Endothelial cell of umbilical vein (primary cell): Measurements from ENCODE around the gene SMARCAL1.

Source experiments
- EZH2 ChIP-seq: IDR thresholded peaks from 2 replicates; pipeline ENCODE4 v1.6.1; 2012; ENCODE audit warnings: borderline replicate concordance, low read depth, mild to moderate bottlenecking, moderate library complexity, low read length, inconsistent platforms; ENCODE audit not compliant: severe bottlenecking
- FOS ChIP-seq: IDR thresholded peaks from 2 replicates; pipeline ENCODE4 v1.6.1; 2011; ENCODE audit warnings: mild to moderate bottlenecking, low read length, moderate library complexity, borderline replicate concordance; ENCODE audit not compliant: insufficient read depth
- JUN ChIP-seq: IDR thresholded peaks from 2 replicates; pipeline ENCODE4 v1.6.1; 2011; ENCODE audit warnings: borderline replicate concordance, low read depth; ENCODE audit not compliant: insufficient read length, insufficient read depth
- MYC ChIP-seq: IDR thresholded peaks from one replicate; pipeline ENCODE4 v1.6.1; 2011; ENCODE audit warnings: mild to moderate bottlenecking, low read depth, low read length
- POLR2A ChIP-seq: IDR thresholded peaks from 2 replicates; pipeline ENCODE4 v1.6.1; 2012; ENCODE audit warnings: low read depth, mild to moderate bottlenecking, control low read depth, low read length
- POLR2AphosphoS5 ChIP-seq: IDR thresholded peaks from 2 replicates; pipeline ENCODE4 v1.6.1; 2012; ENCODE audit warnings: low read depth, mild to moderate bottlenecking, control low read depth, low read length, moderate library complexity; ENCODE audit not compliant: insufficient read depth
- TF ChIP-seq, protein P1 (sequence below), 2 donors: IDR thresholded peaks; 1 replicate in 1 of 2; 2 replicates in 1 of 2; pipeline ENCODE4 v1.5.1; 2011; ENCODE audit warnings: low read length in 2 of 2, mild to moderate bottlenecking in 2 of 2, moderate library complexity in 2 of 2, control low read depth in 1 of 2, inconsistent platforms in 1 of 2, low read depth in 1 of 2; ENCODE audit not compliant: insufficient read depth in 1 of 2; ENCODE audit errors: extremely low read depth in 1 of 2
- TF ChIP-seq, protein P2 (sequence below): IDR thresholded peaks from 2 replicates; pipeline ENCODE4 v1.6.1; 2011; ENCODE audit not compliant: insufficient read depth, insufficient read length

GRCh38 chr2:216424274-216424673, 12.0 kb downstream of the SMARCAL1 start:
- TF ChIP-seq JUN, result no peak
- TF ChIP-seq, protein P1, sequence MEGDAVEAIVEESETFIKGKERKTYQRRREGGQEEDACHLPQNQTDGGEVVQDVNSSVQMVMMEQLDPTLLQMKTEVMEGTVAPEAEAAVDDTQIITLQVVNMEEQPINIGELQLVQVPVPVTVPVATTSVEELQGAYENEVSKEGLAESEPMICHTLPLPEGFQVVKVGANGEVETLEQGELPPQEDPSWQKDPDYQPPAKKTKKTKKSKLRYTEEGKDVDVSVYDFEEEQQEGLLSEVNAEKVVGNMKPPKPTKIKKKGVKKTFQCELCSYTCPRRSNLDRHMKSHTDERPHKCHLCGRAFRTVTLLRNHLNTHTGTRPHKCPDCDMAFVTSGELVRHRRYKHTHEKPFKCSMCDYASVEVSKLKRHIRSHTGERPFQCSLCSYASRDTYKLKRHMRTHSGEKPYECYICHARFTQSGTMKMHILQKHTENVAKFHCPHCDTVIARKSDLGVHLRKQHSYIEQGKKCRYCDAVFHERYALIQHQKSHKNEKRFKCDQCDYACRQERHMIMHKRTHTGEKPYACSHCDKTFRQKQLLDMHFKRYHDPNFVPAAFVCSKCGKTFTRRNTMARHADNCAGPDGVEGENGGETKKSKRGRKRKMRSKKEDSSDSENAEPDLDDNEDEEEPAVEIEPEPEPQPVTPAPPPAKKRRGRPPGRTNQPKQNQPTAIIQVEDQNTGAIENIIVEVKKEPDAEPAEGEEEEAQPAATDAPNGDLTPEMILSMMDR (IDR thresholded peaks at IDR 0.05; ENCODE audit: extremely low read depth in 1 of 2, insufficient read depth in 1 of 2, low read depth in 1 of 2, low read length in 2 of 2), result no peak
- no peak for TF ChIP-seq EZH2
- TF ChIP-seq POLR2AphosphoS5, result no peak
- no peak for TF ChIP-seq FOS
- TF ChIP-seq POLR2A, result no peak
- no peak for TF ChIP-seq MYC
- TF ChIP-seq, protein P2, sequence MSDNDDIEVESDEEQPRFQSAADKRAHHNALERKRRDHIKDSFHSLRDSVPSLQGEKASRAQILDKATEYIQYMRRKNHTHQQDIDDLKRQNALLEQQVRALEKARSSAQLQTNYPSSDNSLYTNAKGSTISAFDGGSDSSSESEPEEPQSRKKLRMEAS, result no peak
